NK-92 (cell line): ENCODE results near the gene TMEM63C.

ENCODE experiments used
- DNase-seq: peaks from one replicate; lab custom pipeline; 2025; ENCODE audit not compliant: unreplicated experiment; lab: John Stamatoyannopoulos, UW

Gene TMEM63C, protein sequence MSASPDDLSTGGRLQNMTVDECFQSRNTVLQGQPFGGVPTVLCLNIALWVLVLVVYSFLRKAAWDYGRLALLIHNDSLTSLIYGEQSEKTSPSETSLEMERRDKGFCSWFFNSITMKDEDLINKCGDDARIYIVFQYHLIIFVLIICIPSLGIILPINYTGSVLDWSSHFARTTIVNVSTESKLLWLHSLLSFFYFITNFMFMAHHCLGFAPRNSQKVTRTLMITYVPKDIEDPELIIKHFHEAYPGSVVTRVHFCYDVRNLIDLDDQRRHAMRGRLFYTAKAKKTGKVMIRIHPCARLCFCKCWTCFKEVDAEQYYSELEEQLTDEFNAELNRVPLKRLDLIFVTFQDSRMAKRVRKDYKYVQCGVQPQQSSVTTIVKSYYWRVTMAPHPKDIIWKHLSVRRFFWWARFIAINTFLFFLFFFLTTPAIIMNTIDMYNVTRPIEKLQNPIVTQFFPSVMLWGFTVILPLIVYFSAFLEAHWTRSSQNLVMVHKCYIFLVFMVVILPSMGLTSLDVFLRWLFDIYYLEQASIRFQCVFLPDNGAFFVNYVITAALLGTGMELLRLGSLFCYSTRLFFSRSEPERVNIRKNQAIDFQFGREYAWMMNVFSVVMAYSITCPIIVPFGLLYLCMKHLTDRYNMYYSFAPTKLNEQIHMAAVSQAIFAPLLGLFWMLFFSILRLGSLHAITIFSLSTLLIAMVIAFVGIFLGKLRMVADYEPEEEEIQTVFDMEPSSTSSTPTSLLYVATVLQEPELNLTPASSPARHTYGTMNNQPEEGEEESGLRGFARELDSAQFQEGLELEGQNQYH

DNA sequence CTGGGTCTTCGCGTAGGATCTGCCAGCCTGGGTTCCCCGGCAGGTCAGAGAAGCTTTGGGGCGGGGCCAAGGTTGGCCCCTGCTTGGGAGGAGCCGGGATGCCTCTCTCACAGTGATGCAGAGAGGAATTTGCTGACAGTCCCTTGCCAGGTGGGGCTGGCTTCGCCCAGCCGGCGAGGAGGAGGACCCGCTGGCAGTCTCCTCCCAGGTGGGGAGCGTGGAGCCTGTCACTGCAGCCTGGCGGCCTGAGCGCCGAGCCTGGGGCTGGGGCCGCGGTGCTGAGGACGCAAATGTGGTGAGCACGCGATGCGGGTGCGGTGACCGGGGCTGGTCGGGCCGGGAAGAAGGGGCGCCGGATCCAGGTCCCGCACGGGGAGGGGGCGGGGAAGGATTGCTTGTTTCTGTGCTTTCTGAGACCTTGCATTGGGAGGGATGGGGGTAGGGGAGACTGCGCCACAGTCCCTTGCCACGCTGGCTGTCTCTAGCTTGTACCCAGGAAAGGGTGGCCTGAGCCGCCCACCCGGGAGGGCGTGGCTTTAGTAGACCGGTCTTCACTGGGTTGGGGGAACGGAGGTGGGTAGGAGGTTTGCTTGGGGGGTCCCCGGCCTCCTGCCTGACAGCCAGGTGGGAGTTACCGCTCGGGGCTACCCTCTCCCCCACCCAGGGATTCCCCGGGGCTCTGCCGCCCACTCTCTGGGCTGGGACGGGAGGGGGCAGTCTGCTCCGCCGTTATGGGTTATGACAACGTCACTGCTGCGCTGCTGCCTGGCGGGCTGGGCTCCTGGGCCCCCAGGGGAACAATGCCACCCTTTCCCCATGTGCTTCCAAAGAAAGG lies at the start of gene TMEM63C:
TSS of gene TMEM63C (plus strand) at position 196 of the 835 bp plus-strand sequence. CDS start 37,016 bp downstream, outside the sequence.
- no peak for DNase-seq

DNA sequence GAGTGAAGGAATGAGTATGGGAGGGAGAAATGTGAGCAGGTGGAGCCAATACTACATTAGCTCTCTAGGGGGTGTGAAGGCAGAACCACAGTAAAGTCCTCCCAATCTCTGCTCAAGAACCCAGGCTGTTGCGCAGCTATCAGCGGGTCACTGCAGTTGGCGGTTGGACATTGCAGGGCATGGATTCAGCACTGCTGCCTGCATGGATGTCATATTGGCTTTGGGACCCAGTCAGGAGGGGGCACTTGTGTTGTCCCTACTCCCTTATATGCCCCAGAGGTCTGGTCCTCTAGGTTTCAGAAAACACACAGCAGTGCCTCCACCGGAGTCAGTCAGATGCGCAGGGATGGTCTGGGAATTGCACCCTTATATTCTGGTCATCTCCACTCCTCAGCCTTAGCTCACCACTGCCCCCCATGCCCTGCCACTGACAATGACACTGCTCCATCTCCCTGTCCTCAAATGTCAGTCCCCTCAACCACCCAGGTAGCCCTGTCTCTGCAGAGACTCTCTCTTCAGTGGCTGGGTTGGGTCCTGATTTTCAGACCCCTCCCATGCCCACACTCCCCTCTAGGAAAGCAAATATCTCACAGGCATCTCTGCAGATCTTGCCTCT lies 49.6 kb upstream of the TMEM63C start:
- no peak for DNase-seq

DNA sequence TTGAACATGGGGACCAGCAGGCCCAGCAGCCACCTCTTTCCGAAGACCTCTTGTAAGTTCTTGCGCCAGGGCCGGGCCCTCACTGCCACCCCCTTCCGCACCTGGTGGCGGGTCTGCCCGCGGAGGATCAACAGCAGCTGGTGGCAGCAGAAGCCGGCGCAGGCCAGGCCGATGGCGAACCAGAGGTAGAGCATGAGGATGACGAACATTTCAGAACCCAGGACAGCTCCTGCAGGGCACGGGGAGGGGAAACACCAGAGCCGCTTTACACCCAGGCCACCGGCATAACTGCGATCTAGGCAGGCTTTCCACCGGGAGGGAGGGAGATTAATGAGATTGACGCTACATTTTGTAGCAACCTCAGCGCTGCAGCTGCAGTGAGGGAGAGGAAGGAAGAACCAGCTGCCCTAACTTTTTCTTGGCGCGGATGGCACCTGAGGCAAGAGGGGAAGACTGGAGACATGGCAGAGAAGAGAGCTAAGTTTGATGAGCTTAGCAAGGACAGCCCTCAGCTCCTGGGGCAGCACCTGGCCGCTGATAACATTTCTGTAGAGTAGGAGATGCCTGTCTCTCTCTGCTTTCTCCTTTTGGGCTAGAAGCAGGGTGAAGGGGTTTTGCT lies 47.8 kb upstream of the TMEM63C start:
- DNase-seq, result no peak

DNA sequence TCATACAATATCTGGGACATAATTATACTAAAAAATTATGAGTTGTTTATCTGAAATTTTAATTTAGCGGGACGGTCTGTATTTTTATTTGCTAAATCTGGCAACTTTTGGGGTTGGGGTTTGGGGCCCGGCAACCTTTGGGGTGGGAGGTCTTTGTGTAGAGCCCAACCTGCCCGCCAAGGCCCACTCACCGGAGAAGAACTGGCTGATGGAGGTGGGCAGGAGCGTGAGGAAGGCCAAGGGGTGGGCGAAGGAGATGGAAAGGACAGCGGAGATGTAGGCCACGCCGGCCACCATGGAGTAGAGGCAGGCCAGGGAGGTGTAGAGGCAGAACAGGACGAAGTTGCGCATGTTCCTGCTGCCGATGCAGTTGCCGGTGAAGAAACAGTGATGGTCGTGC lies 42.6 kb upstream of the TMEM63C start:
- DNase-seq, result no peak

DNA sequence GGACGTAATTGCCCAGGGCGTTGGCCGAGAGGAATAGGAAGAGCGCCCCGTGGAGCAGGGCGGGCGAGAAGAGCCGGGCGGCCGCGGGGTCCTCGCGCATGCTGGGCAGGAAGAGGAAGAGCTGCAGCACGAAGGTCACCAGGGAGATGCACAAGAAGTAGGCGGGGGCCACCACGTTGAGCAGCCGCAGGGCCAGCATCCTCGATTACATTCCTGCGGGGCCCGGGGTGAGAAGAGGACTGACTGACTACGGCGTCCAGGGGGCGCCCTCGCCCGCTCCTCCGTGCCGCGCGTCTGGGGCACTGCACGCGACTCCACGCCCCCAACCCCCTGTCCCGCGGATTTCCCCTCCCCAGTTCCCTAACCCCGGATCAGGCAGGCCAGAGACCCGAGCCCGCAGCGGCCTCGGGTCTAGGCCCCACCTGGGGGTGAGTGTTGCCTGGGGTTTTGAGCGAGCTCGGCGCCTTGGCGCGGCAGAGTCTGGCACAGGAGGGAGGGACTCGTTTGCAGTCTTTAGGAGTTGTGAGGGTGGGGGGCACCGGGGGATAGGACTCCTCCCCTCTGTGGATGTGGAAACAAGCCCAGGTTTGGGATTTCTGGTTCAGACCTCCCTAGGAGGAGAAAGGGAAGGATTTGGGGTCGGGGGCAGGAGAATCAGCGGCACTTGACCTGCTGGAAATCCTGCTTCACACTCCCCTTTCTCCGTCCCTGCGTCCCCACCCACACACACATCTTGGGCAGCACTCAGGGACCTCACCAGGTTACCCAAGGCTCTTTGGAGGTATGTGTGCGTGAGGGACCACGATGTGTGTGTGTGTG lies 41.8 kb upstream of the TMEM63C start:
- no peak for DNase-seq

DNA sequence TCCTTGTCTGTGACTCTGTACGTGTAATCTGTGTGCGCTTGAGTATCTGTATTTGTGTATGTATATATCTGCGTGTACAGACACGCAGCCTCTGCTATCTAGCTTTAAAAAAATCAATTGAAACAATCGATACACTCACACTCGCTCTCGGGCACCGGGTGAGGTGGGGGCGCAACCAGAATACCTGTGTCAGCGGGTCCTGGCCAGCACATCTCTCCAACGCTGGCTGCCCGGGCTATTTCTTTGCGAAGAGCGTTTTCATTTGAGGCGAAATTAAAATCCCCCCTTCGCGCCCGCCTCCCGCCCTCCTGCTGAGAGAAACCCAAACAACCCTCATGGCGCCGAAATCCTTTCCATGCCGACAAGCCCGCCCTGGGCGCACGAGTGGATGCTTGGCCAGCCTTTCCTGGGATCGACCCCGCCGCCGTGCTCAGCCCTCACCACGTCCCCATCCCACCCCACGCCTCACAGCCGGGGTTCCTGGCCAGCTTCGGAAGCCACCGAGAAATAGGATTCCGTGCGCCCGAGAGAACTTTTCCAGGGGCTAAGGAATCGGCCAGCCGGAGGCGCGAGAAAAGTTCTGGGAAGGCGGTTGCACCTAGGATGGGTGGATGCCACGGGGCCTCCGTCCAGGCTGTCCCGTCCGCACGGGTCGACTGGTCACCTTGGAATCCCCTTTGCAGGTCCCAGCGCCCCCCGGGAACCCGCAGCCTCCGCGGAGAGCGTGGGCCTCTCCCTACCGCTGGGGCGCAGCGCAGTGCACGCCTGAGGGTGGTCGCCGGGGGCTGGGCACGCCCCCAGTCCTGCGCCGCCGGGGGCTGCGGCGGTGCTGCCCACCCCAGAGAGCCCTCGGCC lies 41.0 kb upstream of the TMEM63C start:
- no peak for DNase-seq

DNA sequence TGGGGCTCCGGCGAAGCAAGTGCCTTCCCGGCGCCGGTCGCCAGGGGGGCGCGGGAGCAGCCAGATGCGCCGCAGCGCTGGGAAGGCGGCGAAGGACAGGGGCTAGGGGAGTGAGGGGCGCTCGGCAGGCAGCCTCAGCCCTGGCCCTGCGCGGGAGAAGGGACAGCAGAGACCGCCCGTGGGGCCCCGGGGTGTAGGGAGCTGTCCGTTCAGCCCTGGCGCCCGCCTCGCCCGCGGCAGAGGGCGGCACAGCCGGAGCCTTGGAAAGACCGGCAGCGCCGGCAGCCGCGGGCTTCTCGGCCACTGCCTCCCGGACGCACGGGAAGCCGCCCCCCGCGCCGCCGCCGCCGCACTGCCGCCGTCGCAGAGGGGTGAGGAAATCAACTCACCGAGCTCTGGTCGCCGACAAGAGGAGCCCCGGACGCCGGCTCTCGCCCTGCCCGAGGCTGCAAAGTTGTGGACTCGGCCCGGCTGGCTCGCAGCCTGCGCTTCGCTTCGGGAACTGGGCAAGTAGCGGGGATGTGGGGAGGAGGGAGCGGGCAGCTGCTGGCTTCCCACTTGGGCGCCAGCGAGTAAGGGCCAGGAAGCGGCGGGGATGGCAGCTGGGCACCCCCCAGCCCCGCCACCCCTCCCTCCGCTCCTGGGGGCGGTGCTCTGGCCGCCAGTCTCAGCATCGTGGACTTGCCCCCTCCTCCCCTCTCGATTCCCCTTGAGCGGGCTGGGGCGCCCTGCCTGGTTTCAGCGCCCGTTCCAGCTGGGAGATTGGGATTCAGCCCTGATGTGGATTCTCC lies 40.2 kb upstream of the TMEM63C start, which contains the start of gene ZDHHC22:
TSS of gene ZDHHC22 (minus strand) at position 578 of the 791 bp plus-strand sequence. CDS start 2,053 bp downstream, outside the sequence.
- DNase-seq, result no peak

DNA sequence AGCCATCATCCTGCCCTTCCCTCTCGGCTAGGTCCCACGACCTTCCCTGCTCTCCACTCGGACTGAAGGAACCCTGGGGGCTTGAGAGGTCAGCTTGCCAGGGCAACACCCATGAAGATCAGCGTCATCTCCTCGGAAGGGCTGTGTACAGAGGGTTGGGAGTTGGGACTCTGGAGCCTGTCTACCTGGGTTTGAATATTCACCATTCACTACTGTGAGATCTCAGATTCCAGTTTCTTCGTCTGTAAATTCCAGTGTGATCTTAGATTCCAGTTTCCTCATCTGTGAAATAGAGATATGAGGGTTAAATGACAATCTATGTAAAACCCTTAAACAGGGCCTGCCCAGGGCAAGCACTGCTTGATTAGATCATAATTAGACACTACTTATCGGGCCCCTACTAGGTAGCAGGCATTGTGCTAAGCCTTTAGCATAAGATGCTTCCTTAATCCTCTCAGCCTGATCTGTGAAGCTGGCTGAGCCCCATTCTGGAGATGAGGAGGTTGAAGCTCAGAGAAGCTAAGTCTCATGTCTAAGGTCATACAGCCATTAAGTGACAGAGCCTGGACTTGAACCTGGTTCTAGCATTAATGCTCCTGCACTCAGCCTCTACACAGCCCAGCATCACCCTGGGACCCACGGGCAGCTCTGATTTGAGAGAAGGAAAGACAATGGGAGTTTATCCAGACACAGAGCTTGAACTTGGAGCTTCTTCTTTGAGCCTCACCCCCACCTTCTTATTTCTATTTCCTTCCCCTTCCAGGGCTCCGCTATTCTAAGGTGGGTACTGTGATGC lies 39.4 kb upstream of the TMEM63C start:
- no peak for DNase-seq

DNA sequence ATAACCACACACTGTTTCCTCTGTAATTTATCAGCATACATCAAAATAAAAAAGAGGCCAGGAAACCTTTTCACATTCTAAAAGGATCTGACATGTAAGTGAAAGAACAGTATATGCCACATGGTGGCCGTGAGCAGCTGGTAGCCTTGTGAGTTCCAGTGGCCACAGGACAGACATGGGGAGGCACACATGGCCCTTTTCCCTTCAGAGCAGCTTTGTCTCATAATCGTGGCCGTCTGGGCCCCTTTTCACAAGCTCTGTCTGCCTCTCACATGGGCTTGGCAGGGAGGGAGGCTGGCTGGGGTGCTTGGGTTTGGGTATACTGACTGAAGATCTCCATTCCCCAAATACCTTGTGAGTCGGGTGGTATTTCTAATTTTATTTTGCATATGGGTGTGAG lies 38.5 kb upstream of the TMEM63C start:
- no peak for DNase-seq

DNA sequence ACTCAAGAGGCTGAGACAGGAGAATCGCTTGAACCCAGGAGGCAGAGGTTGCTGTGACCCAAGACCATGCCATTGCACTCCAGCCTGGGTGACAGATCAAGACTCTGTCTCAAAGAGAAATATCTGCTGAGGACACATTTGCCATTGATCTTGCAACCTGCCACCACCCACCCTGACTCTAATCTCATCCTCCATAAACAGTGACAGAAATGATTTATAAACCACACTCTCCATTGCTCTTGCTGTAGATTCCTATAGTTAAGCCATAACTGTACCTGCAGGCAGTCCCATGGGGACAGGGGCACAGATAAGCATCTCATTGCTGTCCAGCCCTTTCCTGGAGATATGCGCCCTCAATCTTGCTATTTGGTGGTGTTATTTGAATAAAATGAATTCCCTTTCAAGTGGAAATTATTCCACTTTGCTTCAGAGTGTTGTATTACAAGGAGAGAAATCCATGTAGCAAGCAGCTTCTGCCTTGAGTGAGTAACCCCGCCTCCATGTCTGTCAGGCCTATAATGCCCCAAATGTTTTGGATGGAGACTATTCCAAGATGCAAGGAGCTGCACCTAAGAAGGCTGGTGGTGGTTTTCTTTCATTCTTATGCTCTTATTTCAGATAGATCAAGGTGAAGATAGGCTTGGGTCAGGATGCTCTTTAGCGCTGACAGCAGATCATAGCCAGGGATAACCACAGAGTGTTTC lies 37.0 kb upstream of the TMEM63C start:
- DNase-seq, result no peak

DNA sequence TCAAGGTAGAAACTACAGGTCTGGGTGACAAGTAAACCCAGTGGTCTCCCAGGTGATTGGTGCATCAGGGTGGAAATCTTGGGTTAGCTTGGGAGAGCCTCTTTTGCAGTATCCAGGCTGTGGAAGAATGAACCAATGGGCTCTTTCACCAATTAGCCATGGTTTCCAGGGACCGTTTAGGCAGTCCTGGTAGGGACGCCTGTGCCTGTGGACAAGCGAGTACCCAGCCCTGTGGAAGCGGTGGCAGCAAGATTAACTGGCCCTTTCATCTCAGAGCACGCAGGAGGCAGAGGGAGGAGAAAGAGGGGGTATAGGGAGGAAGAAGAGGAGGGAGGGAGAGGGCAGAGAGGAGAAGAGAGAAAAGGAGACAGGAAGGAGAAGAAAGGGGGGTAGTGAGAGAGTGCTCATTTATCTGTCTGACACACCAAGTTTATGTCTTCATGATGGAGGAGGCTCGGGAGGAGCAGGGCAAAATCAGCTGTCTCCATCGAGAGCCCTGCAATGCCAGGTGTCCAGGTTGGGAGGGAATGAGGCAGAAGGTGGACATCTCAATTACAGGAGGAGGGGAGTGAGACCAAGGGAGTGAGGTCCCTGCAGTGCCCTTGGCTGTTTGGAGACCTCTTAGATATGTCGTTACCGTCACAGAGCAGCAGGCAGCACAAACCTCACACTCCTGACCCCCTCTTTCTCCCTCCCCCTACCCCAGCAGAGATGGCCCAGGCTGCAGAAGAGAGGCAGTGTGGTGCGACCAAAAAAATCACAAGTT lies 35.4 kb upstream of the TMEM63C start:
- no peak for DNase-seq

DNA sequence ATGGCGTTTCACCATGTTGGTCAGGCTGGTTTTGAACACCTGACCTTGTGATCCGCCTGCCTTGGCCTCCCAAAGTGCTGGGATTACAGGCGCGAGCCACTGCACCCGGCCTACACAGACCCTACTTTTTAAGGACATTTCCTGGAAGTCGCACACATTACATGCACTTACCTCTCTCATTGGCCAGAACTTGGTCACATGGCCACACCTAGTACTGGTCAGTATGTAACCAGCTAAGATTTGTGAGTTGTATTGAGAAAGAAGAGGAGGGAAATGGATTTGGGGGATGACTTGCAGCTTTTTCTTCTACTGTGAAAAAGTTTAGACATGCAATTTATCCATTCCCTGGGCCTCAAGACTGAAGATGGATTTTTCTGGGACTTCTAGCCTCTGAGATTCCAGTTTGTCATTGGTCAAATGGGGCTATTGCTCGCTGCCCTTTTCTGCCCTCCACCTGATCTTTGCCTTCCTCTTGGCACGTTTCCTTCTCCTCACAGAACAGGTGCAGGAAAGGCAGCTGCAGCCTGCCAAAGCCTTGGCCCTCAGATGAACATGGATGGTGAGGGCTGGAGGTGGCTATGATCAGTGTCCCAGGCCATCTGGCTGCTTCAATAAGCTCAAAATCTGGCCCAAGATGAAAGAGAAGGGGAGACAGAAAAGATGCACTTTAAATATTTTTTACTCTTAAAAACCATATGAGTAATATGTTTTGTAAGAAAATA lies 32.9 kb upstream of the TMEM63C start:
- DNase-seq, result no peak

DNA sequence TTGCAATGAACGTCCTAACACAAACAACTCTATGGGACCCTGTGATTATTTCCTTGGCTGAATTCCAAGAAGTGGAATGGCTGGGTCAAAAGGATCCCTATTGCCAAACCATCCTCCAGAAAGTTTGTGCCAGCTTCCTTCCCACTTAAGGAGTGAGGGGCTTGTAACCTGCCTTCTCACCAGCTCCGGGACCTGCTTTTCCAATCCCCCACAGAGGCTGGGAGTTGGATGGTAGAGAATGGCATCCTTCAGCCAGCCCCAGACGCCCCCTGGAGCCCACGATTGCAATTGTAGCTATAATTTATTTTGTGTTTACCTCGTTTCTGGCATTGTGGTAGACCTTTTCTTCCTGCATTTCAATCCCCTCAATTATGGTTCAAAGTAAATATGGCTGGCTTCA lies 30.4 kb upstream of the TMEM63C start:
- no peak for DNase-seq

DNA sequence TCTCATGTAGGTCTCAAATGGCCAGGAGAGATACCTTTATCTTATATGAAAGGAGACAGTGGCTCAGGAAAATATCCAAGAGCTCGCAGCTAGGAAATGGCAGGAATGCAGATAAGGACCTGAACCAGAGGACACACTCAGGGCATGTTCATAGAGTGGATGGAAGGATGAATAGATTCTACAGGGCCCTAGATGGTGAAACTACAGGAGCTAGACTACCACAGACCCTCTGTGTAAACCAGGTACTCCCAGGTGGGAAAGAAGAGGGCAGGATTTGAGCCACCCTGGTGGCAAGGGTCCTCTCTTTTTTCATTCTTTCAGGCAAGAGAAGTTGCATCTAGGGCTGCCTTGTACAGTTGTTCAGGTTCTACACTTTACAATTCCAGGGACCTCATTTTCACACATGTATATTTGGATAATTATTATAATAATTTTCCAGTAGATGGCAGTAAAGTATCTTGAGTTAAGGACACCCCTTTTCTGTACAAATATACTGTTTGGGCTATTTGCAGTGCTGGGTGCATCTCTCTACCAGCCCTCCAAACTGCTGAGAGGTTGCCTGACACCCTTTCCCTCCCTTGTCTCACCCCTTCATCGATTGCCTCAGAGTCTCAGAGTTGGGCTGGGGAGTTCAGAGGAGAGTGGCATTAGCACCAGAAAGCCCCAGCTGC lies 29.5 kb upstream of the TMEM63C start:
- DNase-seq, result no peak
